Upper lobe of left lung (tissue), 4 donors: Measurements from ENCODE around the gene GAK.

ENCODE experiments used
- POLR2A ChIP-seq, 4 donors: fragments of 450-650 bp; IDR thresholded peaks; one replicate each; pipeline ENCODE4 v1.5.1; 2016 to 2017; ENCODE audit warnings: antibody characterized with exemption in 4 of 4, mild to moderate bottlenecking in 2 of 4
- TF ChIP-seq, protein P1 (sequence below), 6 experiments: fragments of 450-650 bp in 4 of 6; fragments of 200-600 bp in 2 of 6; sonication (generic) in 2 of 6; IDR thresholded peaks; one replicate each; pipeline ENCODE4 v1.5.1; 2016 to 2019; ENCODE audit warnings: antibody characterized with exemption in 6 of 6

DNA sequence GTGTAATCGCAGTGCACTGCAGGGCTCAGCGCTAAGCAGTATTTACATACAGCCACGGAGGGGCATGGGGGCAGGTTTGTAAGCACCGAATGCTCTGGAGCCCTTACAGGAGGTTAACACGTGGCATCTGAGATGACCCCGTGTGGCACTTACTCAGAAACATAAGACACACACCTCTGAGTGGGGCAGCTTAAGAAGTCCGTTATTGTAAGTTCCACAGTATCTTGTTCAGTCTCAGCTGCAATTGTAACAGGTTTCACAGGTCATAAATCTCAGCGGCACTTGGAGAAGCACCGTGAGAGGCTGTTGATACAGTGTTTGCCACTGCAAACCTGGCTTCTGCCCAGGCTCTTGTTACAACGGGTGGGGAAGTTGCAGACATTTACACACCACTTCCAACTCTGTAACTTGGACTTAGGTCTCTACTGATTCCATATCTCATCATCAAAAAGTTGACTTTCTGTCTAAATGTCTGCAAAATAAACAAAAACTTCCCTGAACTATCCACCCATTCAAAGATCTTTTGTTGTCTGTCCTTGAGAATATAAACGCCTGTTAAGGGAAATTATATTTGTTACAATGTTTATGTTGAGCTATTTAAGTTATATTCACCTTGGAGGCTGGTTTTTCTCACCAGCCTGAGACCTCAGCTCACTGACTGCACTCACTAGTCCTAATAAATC is 116.5 kb downstream of the GAK start:
- TF ChIP-seq, protein P1, sequence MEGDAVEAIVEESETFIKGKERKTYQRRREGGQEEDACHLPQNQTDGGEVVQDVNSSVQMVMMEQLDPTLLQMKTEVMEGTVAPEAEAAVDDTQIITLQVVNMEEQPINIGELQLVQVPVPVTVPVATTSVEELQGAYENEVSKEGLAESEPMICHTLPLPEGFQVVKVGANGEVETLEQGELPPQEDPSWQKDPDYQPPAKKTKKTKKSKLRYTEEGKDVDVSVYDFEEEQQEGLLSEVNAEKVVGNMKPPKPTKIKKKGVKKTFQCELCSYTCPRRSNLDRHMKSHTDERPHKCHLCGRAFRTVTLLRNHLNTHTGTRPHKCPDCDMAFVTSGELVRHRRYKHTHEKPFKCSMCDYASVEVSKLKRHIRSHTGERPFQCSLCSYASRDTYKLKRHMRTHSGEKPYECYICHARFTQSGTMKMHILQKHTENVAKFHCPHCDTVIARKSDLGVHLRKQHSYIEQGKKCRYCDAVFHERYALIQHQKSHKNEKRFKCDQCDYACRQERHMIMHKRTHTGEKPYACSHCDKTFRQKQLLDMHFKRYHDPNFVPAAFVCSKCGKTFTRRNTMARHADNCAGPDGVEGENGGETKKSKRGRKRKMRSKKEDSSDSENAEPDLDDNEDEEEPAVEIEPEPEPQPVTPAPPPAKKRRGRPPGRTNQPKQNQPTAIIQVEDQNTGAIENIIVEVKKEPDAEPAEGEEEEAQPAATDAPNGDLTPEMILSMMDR (IDR thresholded peaks at IDR 0.05): no peak
- no peak for TF ChIP-seq POLR2A (IDR thresholded peaks at IDR 0.05)
